ENCODE measurements around the gene MAFF. TPM values are rescaled to one million over a fixed set of nuclear protein-coding genes. Genes with fewer than 3 reads are reported as not detected.
A peak's percentile ranks its signal among the peaks of the same experiment; 100 is the strongest.

MAFF gene
- total and polyA plus RNA-seq, 8 donors: 7.0 to 17.1 (median 10.3) TPM

GRCh38 chr22:38213319-38213989 lies 11.7 kb downstream of the MAFF start:
- H3K27me3 ChIP-seq: no peaks in the 10 kb centered on the region
- peaks cover 0 to 25% of the 10 kb centered on the region in 2 donors for H3K36me3 ChIP-seq
- no peak for DNase-seq
- no peak for TF ChIP-seq CTCF (IDR thresholded peaks at IDR 0.05)
- H3K9me3 ChIP-seq: no peaks in the 10 kb centered on the region
- intact Hi-C loops (cut with DNase I): no loop called here
- peaks cover 15 to 63% of the 10 kb centered on the region in 2 donors for H3K4me1 ChIP-seq
- ATAC-seq: peak; percentile 4
- H3K4me3 ChIP-seq: peak overlapping the region in 1 of 2 donors; percentile 22
- H3K27ac ChIP-seq: peak overlapping the region in 1 of 2 donors; percentile 65

GRCh38 chr22:38213990-38214301 lies 12.2 kb downstream of the MAFF start:
- intact Hi-C loops (cut with DNase I): no loop called here
- ATAC-seq (peak; percentile 8), DNase-seq (no peak)
- Histone ChIP-seq H3K27ac (peak overlapping the region in 1 of 2 donors; percentile 65), H3K4me3 (peak overlapping the region in 1 of 2 donors; percentile 22), H3K4me1 (peaks cover 20 to 64% of the 10 kb centered on the region in 2 donors), H3K9me3 (no peaks in the 10 kb centered on the region), H3K36me3 (peaks cover 0 to 25% of the 10 kb centered on the region in 2 donors), H3K27me3 (no peaks in the 10 kb centered on the region)
- TF ChIP-seq CTCF (IDR thresholded peaks at IDR 0.05): no peak

GRCh38 chr22:38214302-38215056 lies 12.7 kb downstream of the MAFF start:
- H3K4me3 ChIP-seq: peak overlapping the region; percentile 1 to 22
- peak overlapping the region in 1 of 2 donors; percentile 65 for H3K27ac ChIP-seq
- no peak for TF ChIP-seq CTCF (IDR thresholded peaks at IDR 0.05)
- intact Hi-C loops (cut with DNase I): no loop called here
- no peaks in the 10 kb centered on the region for H3K9me3 ChIP-seq
- H3K27me3 ChIP-seq: no peaks in the 10 kb centered on the region
- peaks cover 25 to 65% of the 10 kb centered on the region in 2 donors for H3K4me1 ChIP-seq
- H3K36me3 ChIP-seq: peaks cover 0 to 25% of the 10 kb centered on the region in 2 donors
- DNase-seq (peak in 3 of 4 donors; percentile 73 to 91 (median 78)), ATAC-seq (peak; percentile 68)

DNA sequence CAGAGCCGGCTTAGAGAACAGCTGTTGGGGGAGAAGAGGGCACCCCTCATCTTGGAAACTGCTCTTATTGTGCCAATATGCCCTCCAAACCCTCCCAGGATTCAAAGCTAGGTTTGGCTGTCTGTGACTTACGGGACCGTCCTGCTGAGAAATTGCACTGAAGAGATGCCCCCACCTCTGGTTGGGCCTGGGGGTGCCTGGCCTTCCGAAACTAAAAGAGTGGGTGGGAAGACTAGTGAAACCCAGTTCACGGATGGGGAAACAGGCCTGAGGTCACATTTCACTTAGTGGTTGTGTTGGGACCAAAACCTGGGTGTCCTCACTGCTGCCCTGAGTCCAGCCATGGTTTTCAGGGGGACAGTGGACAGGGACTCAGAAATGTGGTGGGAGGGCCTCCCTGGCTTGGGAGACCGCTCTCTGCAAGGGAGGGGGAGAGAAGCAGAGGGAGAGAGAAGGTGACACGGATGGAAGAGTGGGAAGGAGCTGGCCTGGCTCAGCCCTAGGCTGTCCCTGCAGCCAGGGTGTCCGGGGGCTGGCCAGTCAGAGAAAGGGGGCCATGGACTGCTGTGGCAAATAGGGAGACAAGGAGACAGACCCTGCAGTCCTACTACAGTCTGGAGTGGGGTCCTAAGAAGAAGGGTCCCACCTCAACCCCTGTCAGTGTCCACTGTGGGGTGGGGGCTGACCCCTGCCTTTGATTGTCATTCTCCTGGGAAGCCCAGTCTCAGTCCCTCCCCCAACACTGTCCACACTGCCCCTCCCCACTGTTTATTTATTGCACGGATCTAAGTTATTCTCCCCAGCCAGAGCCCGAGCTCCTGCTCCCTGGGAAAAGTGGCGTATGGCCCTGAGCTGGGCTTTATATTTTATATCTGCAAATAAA lies 13.6 kb downstream of the MAFF start:
- DNase-seq: no peak
- no peak for TF ChIP-seq CTCF (IDR thresholded peaks at IDR 0.05)
- intact Hi-C loops (cut with DNase I): no loop called here
- no peak for ATAC-seq
- Histone ChIP-seq H3K9me3 (no peaks in the 10 kb centered on the region), H3K27me3 (no peaks in the 10 kb centered on the region), H3K4me1 (peaks cover 31 to 66% of the 10 kb centered on the region in 2 donors), H3K36me3 (peaks cover 0 to 30% of the 10 kb centered on the region in 2 donors), H3K4me3 (no peak overlapping the region), H3K27ac (no peak overlapping the region)

Measured in left lung (tissue), 10 donors.